Measurements from ENCODE around the gene LRRC26.

DNA sequence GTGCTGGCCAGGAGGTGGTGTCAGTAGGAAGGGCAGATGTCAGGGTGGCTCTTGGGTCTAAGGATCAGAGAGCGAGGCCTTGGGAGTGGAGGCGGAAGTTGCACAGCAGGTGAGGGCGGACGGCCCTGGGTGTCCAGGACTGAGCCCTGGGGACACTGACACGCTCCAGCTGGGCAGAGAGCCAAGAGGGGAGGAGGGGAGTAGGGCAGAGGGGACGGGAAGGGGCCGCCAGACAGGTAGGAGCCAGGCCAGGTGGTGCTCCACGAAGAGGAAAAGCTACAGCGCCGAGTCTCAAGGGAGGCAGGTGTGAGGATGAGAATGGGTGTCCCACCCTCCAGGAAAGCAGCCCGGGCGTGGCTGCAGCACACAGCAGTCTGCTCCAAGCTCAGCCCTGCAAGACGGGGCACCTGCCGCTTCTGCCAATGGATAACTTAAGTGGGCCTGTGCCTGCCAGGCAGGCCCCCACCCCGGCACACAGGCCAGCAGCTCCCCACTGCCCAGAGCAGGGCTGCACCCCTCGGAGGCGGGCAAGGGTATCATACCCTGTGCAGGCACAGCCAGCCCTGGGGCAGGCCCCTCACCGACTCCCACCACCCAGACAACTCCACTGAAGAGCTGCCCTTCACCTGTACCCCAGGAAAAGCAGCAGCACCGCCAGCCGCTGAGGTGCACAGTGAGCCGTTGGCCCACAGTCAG lies 25.8 kb upstream of the LRRC26 start:
- TF ChIP-seq SUZ12 (IDR thresholded peaks at IDR 0.05) (no peak), ELF4 (IDR thresholded peaks at IDR 0.05) (no peak), HDGF (IDR thresholded peaks at IDR 0.05; ENCODE audit: borderline replicate concordance) (no peak), FOXM1 (IDR thresholded peaks at IDR 0.05; ENCODE audit: borderline replicate concordance) (no peak), L3MBTL2 (conservative IDR thresholded peaks at IDR 0.05) (no peak), FOXK2 (IDR thresholded peaks at IDR 0.05) (no peak), SP1 (IDR thresholded peaks at IDR 0.05) (no peak), LEF1 (IDR thresholded peaks at IDR 0.05; ENCODE audit: borderline replicate concordance) (no peak), ZNF384 (IDR thresholded peaks at IDR 0.05) (no peak), BHLHE40 (IDR thresholded peaks at IDR 0.05; ENCODE audit: borderline replicate concordance) (no peak), ARNT (IDR thresholded peaks at IDR 0.05) (no peak)
- TF ChIP-seq, protein P1, sequence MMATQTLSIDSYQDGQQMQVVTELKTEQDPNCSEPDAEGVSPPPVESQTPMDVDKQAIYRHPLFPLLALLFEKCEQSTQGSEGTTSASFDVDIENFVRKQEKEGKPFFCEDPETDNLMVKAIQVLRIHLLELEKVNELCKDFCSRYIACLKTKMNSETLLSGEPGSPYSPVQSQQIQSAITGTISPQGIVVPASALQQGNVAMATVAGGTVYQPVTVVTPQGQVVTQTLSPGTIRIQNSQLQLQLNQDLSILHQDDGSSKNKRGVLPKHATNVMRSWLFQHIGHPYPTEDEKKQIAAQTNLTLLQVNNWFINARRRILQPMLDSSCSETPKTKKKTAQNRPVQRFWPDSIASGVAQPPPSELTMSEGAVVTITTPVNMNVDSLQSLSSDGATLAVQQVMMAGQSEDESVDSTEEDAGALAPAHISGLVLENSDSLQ (IDR thresholded peaks at IDR 0.05) = no peak
